GM18907 (cell line): ENCODE data around the gene LAMTOR3.

Experiments used
- ATAC-seq: cut with Tn5 transposase; IDR thresholded peaks from one replicate; pipeline ENCODE4 v1.9.1; 2021; ENCODE audit warnings: mild to moderate bottlenecking, moderate library complexity; ENCODE audit not compliant: unreplicated experiment

The LAMTOR3 gene

GRCh38 chr4:99863804-99864203 is 30.4 kb downstream of the LAMTOR3 start:
- ATAC-seq: no peak

DNA sequence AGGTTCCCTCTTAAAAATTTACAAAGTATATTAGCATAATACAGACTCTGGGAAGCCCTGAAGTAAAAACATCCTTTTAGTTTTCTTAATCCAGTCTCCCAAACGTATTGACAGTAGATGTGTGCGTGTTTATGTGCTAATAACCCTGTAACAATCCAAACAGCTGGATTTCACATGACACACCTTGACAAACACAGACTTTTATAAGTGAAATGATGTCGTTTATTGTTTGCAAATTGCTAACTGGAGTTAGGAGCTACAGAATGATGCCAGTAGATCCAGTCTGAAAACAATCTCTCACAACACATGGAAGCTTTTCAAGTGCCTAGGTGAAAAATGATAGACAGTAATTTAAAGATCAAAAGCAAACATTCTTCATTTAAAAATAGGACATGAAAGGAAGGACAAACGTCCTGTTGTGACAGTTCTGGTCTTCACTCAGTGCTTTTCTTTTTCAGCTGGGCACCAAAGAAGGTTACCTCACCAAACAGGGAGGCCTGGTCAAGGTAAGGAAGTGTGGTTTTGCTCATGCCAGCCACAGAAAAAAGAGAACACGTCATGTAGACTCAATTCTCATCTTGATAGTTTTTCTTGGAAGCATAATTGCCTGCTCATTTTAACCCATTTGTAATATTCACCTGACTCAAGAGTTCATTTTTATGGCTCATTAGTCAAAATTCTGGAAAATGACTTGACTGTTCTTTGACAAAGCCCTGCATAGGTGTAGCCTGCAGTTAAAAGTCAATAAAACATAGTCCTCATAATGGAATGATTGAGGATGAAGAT is 32.9 kb downstream of the LAMTOR3 start:
- ATAC-seq: peak; percentile 78

DNA sequence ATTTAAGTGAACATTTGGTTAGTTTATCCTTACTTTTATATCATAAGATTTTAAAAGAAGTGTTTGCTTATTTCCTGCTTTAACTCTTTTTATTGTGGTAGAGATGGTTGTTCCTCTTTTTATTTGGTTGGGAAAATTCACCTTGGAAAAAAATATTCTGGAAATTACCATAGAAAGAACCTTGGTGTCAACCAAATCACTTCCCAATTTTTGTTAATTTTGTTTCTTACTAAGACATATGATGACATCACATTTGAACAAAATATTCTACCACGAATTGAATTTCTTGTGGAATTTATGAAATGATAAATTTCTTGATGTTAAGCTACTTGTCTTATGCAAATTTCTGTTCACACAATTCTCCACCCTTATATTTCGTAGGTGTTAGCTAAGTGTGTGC is 33.7 kb downstream of the LAMTOR3 start:
- ATAC-seq: no peak

- ATAC-seq: peak; percentile 65
Observed at GRCh38 chr4:99859618-99860017, 34.6 kb downstream of the LAMTOR3 start.

DNA sequence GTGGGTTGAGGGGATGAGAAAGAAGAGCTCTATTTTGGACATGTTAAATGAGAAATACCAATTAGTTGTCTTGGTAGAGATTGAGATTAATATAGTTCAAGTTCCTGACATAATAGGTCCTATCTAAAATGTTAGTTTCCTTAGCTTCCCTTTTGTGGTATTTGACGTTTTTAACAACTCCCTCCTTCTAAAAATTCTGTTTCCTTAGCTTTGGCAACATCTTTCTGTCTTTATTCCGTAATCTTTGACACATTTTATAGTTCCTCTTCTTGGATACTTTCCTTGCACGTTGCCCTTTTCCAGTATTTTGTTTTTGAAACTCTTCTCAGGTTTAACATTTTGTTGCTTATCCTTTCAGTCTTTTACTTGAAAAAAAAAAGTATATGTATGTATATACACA is 36.9 kb downstream of the LAMTOR3 start:
- no peak for ATAC-seq

DNA sequence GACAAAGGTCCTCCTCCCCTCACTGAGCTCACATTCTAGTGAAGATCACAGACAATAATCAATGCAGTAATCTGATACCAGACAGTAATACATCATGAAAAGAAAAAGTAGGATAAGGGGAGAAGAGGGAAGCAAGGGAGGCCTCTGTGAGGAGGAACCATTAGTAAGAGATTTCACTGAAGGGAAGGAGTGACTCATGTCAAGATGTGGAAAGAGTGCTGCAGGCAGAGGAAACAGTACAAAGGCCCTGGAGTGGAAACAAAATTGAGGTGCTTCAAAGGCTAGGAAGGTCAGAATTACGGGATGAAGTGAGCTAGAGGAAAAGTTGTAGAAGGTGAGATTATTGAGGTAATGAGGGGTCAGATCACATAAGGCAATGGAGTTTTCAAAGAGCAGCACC is 38.1 kb downstream of the LAMTOR3 start:
- ATAC-seq: no peak

DNA sequence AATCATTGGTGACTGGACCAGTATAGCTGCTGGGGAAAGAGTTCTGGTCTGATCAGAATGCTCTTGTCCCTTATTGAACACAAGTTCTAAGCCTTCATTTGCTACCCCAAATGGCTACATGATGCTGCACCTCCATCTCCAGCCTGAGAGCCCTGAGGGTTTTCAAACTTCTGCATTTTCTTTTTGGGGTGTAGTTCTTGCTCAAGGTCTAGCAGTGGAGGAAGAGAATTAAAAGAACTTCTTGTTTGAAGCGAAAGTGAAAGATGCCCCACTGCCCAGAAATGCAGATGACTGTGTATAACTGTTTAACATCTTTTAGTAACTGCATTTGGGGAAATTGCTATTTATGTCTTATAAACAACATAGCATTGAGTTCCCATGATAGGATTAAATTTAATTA is 38.5 kb downstream of the LAMTOR3 start:
- ATAC-seq: peak; percentile 45

- no peak for ATAC-seq
Observed at GRCh38 chr4:99853999-99854398, 40.2 kb downstream of the LAMTOR3 start.

DNA sequence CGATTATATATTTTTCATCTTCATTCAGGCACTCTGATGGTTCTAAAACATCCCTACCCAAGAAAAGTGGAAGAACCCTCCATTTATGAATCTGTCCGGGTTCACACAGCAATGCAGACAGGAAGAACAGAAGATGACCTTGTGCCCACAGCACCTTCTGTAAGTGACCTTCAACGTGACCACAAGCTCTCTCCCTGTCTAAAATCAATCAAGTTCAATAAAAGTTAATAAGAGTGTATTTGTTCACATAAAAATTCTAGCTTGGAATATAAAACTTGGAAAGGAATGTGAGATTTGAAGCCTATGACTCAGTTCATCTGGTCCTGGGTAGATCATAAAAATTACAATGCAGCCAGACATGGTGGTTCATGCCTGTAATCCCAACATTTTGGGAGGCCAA is 41.0 kb downstream of the LAMTOR3 start:
- ATAC-seq: no peak

DNA sequence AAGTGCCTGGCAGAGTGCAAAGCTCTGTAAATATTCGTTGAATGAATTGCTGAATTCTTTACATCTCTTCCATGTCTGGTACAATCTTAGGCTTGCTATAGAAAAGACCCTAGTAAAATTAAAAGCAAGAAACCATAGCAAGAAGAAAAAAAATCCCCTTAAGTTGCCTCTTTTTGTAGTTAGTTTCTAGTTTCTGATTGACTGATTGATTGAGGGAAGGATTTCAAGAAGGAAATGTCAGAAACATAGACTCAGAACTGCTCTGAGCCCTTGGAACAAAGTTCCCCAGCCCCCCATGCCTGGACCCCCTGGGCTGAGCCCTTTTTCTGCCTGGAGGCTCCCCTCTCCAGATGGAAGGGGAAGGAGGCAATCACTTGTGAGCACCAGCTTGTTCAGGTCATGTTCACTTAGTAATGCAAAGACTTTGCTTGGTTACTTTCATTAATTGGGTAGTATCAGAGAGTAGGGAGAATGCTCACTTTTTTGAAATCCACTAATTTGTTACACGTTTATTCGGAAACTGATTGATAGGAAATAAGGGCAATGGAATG is 42.0 kb downstream of the LAMTOR3 start:
- no peak for ATAC-seq

DNA sequence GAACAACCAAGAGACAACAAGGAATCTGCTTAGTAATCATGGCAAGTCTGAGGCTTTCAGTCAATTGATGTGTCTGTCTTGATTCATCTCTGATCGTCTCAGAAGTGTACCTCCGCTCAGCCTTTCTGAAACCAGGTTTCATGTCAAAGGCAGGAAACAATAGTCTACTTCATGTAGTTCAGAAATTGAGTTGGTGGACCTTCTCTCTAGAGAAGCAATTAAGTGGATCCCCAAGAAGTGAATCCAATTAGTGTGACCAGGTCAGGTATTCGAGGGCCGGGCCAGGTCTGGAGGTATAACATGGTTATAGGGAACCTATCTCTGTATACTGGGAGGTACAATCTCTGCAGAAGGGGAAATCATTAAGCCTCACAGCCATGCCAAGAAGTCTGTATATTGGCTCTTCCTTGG is 45.6 kb downstream of the LAMTOR3 start:
- ATAC-seq: peak; percentile 43

DNA sequence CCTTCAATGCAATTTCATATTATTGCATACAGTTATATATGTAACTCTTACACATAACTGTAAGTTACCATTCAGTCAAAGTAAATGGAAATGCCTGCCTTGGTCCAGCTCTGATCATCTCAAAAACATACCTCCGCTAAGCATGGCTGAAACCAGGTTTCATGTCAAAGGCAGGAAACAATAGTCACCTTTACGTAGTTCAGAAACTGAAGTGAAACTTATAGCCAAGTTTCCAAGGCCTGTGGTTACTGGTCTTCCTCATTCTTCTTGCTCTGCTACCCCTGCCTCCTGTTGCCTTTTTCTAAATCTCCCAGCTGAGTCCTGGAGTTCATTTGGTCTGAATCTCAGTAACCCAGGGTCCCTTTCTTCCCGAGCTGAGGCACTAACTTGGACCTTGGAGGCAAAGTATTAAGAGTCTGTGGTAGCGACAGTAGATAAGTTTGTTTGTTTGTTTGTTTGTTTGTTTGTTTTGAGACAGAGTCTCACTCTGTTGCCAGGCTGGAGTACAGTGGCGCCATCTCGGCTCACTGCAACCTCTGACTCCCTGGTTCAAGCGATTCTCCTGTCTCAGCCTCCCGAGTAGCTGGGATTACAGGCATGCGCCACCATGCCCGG is 46.8 kb downstream of the LAMTOR3 start:
- ATAC-seq: peak; percentile 69

GRCh38 chr4:99846891-99847290 is 47.3 kb downstream of the LAMTOR3 start:
- no peak for ATAC-seq

GRCh38 chr4:99845708-99846469 is 48.3 kb downstream of the LAMTOR3 start:
- ATAC-seq: no peak

DNA sequence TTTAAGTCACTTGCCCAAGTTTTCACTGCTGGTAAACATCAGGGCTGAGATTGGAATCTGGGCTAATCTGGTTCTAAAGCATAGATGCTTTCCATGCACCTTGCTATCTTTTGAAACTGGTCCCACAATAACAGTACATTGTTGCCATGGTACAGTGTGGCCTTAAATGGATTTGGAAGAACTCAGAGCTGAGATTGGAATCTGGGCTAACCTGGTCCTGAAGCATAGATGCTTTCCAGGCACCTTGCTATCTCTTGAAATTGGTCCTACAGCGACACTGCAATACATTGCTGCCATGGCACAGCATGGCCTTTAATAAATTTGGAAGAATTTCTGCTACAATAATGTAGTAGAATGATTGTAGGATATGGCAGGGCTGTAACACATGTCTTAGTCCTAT is 49.0 kb downstream of the LAMTOR3 start:
- ATAC-seq: no peak

DNA sequence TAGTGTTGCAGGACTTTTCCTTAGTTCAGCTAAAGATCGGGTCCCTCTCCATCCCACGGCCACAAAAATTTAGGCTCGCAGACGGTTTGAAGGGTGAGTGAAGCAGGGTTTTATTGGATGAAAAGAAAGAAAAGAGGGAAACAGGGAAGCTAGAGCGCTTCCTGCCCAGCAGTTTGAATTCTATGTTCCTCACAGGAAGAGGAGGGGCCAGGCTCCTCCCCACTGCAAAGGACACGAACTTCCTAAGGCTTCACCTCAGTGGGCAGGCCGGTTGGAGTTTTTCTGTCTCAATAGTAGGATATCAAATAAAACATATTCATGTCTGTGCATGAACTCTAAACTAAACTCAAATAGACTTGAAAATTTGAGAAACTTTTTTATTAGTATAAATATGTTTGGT is 50.2 kb downstream of the LAMTOR3 start:
- no peak for ATAC-seq

DNA sequence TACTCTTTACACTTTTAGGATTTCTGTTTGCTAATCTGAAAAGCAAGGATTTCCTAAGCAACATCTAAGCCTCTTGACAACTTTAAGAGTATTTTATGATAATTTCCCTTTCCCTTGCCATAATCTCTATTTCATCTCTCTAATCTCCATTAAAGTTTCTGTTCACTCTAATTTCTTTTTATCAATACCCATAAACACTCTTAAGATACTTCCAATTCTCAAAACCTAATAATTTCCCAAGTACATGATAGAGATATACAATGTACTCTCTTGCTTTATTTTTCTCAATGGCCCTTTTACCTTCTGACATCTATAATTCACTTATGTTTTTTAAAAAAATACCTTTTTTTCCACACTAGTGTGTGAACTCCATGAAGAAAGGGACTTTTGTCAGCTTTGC is 50.8 kb downstream of the LAMTOR3 start:
- no peak for ATAC-seq

DNA sequence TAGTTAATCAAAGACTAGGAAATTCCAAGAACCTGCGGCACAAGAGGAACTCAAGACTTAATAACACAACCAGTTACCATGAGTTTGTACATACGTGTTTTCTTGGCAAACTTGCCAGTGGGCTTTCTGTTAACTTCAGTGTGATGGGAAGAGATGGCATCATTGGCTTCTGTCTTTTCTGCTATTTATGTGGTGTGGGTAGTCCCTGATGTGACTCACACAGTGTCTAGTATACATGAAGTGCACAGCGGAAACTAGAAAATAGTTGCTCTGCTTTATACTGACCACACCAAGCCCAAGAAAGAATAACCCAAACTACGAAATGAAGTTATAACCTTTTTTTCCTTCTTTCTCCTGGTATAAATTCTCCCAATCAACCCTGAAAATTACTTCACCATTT is 53.1 kb downstream of the LAMTOR3 start:
- ATAC-seq: no peak

DNA sequence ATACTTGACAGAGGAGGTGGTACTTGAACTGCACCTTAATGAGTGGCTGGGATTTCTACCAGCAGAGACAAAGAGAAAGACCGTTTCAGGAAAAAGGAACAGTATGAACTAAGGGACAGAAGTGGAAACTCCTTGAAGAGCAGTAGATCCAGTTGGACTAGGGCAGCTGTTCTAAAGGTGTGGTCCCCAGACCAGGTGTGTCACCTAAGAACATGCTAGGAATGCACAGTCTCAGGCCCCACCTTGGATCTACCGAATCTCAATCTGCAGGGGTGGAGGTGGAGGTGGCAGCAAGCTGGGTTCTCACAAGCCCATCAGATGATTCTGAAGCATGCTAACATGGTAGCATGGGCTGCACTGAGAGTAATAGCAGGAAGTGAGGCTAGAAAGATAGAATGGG is 55.3 kb downstream of the LAMTOR3 start:
- ATAC-seq: no peak

DNA sequence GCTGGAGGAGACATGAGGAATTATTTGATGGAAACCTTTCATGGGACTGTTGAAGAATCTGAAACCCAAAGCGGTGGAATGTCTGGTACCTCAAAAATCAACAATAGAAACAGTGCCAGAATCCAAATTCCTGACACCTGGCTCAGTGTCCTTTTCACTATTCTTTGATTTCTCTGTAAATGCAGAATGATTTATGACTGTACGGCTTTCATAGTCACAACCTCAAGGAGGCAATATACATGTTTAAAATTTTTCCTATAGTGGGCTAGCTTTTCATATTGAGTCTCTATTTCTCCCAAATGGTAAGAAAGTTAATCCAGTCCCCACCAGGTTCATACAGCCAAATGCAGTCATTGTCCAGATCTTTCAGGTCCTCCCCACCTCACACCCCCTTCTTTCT is 58.3 kb downstream of the LAMTOR3 start:
- no peak for ATAC-seq

DNA sequence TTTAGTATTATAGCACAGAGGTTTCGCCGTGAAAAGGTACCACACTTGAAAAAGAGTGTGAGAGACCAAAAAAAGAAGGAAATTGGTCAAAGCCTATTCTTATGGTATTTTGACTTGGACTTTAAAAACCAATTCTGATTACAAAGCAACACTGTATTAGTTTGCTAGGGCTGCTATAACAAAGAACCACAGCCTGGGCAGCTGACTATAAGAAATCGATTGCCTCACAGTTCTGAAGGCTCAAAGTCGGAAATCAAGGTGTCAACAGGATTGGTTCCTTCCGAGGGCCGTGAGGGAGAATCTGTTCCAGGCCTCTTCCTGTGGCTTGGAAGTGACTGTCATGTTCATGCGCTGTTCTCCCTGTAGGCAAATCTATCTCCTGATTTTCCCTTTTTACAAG is 59.7 kb downstream of the LAMTOR3 start:
- ATAC-seq: no peak

DNA sequence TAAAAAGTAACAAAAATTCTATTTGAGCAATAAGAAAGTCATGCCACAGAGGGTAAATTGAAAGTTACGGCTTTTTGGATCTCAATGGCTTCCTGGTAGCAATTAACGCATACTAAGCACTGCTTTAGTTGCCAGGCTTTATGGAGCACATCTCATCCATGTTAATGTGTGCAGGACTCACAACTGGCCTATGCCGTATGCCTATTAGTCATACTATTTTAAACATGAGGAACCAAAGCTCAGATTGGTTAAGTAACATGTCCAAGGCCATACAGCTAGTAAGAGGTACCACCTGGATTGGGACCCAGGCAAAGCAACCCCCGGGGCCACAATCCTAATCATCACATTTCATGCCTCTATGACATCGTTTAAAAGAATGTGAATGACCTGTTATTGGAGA is 60.5 kb downstream of the LAMTOR3 start:
- ATAC-seq: no peak
